Loucy (cell line): Measurements from ENCODE around the gene POPDC3.

Source experiments
- EZH2phosphoT487 ChIP-seq: fragments of 200-600 bp; IDR thresholded peaks from 2 replicates; pipeline ENCODE4 v1.6.1; 2018; ENCODE audit warnings: antibody characterized with exemption, mild to moderate bottlenecking, moderate library complexity, borderline replicate concordance
- TF ChIP-seq, protein P1 (sequence below): fragments of 200-600 bp; sonication (generic); conservative IDR thresholded peaks from 2 replicates; pipeline ENCODE4 v1.5.1; 2014; ENCODE audit warnings: mild to moderate bottlenecking, antibody characterized with exemption, low read length

DNA sequence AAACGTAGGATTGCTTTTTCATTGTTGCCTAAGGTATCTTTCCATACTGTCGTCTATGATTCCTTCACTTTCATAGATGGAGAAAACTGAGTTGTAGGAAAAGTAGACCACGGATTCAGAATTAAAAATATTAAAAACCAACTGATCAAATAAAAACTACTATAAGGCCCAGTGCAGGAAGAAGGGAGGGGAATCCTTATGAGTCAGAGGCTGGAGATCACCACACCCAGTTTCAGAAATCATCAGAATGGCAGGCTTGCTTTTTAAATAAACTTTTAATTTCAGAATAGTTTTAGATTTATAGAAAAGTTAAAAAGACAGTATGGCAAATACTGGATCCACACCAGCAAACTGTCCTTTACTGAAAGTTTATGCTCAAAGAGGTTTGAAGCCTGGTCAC is 32.0 kb upstream of the POPDC3 start:
- TF ChIP-seq, protein P1, sequence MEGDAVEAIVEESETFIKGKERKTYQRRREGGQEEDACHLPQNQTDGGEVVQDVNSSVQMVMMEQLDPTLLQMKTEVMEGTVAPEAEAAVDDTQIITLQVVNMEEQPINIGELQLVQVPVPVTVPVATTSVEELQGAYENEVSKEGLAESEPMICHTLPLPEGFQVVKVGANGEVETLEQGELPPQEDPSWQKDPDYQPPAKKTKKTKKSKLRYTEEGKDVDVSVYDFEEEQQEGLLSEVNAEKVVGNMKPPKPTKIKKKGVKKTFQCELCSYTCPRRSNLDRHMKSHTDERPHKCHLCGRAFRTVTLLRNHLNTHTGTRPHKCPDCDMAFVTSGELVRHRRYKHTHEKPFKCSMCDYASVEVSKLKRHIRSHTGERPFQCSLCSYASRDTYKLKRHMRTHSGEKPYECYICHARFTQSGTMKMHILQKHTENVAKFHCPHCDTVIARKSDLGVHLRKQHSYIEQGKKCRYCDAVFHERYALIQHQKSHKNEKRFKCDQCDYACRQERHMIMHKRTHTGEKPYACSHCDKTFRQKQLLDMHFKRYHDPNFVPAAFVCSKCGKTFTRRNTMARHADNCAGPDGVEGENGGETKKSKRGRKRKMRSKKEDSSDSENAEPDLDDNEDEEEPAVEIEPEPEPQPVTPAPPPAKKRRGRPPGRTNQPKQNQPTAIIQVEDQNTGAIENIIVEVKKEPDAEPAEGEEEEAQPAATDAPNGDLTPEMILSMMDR: no peak
- no peak for TF ChIP-seq EZH2phosphoT487
